NCI-H187 (cell line): ENCODE measurements around the gene AGAP2.

Experiments used
- DNase-seq, 2 experiments: peaks; one replicate each; lab custom pipeline; 2025; lab: John Stamatoyannopoulos, UW

The AGAP2 gene

GRCh38 chr12:57736741-57737466, 1.6 kb downstream of the AGAP2 start:
- DNase-seq = no peak

- no peak for DNase-seq
These were observed 2.4 kb downstream of the AGAP2 start for GRCh38 chr12:57735952-57736740.

- DNase-seq = no peak
These were observed 3.2 kb downstream of the AGAP2 start for GRCh38 chr12:57735198-57735855.

GRCh38 chr12:57734591-57734990, 4.0 kb downstream of the AGAP2 start:
- no peak for DNase-seq

GRCh38 chr12:57733928-57734327, 4.6 kb downstream of the AGAP2 start:
- DNase-seq = no peak

- no peak for DNase-seq
These were observed 5.6 kb downstream of the AGAP2 start for GRCh38 chr12:57732726-57733593.

- DNase-seq = no peak
These were observed 6.3 kb downstream of the AGAP2 start for GRCh38 chr12:57732270-57732669.

GRCh38 chr12:57731411-57732080, 7.0 kb downstream of the AGAP2 start:
- DNase-seq = no peak

GRCh38 chr12:57730336-57731067, 8.0 kb downstream of the AGAP2 start:
- DNase-seq = no peak

- DNase-seq = no peak
These were observed 9.2 kb downstream of the AGAP2 start for GRCh38 chr12:57729321-57729844.

- DNase-seq = no peak
These were observed 10.7 kb downstream of the AGAP2 start for GRCh38 chr12:57727758-57728395.

- DNase-seq = peak in 1 of 2 experiments; percentile 19
These were observed 11.4 kb downstream of the AGAP2 start for GRCh38 chr12:57726884-57727757.

GRCh38 chr12:57726151-57726883, 12.2 kb downstream of the AGAP2 start:
- DNase-seq = peak; percentile 45 to 91

- no peak for DNase-seq
These were observed 12.7 kb downstream of the AGAP2 start for GRCh38 chr12:57725851-57726150.

- no peak for DNase-seq
These were observed 13.4 kb downstream of the AGAP2 start for GRCh38 chr12:57724936-57725740.

GRCh38 chr12:57724003-57724935, 14.3 kb downstream of the AGAP2 start:
- DNase-seq = no peak

- no peak for DNase-seq
These were observed 14.9 kb downstream of the AGAP2 start for GRCh38 chr12:57723630-57723962.
